HuH-7 (cell line): Measurements from ENCODE around the gene ZBP1.

ENCODE experiments used
- DNase-seq: peaks from one replicate; pipeline ENCODE4 v3.0.0; 2011; ENCODE audit warnings: low spot score

Gene ZBP1, protein sequence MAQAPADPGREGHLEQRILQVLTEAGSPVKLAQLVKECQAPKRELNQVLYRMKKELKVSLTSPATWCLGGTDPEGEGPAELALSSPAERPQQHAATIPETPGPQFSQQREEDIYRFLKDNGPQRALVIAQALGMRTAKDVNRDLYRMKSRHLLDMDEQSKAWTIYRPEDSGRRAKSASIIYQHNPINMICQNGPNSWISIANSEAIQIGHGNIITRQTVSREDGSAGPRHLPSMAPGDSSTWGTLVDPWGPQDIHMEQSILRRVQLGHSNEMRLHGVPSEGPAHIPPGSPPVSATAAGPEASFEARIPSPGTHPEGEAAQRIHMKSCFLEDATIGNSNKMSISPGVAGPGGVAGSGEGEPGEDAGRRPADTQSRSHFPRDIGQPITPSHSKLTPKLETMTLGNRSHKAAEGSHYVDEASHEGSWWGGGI

DNA sequence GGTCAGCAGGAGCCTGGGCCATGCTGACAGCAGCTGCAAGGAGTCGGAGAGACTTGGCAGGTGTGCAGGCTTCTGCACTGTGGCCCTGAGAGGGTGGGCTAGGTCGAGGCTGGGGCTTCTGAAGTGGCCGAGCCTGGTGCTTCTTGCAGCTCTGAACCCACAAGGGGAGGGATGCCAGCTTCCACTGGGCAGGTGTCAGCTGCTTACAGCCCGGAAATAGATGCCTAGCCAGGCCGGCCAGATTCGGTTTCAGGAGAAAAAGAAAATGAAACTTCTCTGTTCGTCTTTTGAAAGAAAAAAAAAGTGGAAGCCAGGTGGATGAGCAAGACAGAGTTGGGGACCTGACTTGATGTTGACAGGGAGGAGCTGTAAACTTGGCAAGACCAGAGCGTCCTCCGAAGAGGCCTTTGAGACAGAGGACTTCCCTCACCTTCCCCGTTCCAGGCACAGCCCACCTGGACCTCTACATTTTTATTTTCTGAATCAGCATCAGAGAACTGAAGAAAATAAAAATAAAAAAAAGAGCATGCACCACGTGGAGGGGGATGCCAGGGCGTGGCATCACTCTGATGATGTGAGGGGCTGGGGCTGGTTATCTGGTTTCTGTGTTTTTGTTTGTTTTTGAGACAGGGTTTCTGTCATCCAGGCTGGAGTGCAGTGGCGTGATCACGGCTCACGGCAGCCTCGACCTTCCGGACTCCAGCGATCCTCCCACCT, at the start of gene ZBP1:
TSS of gene ZBP1 (minus strand) at position 153 of the 717 bp plus-strand sequence. CDS start at position 22, 131 bp downstream.
- DNase-seq, result no peak

GRCh38 chr20:57669632-57670031, 49.4 kb upstream of the ZBP1 start:
- no peak for DNase-seq

GRCh38 chr20:57667924-57668782, 47.9 kb upstream of the ZBP1 start:
- no peak for DNase-seq

DNA sequence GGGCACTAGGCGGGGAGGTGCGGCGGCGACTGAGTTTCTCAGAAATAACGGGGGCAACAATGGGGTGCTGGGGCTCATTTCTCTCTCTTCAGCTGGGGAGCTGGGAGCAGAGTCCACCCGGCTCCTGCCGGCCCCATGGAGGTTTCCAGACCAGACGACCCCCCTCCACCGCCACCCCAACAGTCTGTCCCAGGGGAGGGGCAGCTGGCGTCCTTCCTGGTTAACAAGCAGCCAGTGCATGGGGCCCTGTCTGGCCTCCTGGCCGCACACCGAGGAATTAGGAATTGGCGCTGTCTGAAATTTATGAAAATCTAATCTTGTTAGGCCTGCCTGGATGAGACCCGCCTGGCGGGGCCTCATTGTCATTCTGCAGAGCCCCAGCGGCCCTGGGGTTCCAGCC, 47.2 kb upstream of the ZBP1 start:
- DNase-seq, result no peak

DNA sequence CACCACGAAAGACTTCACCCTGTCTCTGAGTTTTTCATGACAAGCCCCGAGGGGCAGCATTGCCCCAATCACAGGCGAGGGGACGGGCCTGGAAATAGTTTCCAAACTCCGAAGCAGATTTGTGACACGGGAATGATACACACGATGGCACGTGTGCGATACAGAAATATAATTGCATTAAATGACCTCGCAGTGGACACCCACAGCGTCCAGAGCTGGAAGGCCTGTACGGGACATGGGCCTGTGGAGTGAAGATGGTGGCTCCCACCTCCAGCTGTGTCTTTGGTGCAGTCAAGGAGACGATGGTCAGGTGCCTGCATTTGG, 46.6 kb upstream of the ZBP1 start:
- DNase-seq, result no peak

- no peak for DNase-seq
Measured at GRCh38 chr20:57666106-57666833, 46.0 kb upstream of the ZBP1 start.

- no peak for DNase-seq
Measured at GRCh38 chr20:57665589-57665971, 45.4 kb upstream of the ZBP1 start.

DNA sequence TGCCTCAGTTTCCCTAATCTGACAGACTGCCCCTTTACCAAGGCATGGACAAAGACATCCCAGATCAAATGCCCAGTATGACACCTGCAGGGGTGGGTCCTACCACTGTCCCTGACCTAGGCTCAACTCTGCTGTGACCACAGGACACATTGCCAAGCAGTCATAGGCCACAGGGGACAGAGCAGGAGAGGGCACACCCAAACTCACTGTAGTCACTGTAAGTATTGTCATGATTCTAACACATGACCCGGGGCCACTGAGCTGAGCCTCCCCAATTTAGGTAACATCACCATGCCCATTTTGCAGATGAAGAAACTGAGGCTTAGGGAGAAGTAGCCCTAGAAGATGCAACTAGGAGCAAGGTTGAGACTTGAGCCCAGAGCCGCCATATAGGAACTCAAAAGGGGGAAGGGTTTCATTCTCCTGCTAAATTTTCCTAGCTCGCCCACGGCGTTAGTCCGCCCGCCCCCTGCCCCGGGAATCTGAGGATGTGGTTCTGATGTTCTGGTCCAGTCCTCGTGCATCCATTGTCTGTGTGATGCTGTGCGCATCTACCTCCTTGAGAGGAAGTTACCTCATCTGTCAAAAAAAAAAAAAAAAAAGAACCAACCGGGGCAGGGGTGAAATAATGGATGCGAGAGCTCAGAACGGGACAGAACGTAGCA, 44.8 kb upstream of the ZBP1 start:
- no peak for DNase-seq

DNA sequence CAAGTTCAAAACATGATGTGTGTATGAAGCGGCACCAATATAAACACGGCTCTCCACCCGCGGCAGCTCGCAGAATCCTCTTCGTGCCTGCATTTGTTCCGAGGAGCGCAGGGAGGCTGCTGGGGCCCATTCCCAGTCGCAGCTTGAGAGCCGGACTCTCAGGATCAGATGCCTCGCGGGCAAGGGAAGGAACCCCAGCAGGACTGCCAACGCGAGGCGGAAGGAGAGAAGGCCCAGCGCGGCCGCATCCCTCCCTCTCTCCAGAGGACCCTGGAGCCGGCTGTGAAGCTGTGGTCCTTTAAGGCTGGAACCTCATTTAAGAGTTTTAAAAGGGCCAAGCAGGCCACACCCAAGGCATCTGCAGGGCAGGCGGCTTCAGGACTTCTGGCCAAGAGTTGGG, 44.2 kb upstream of the ZBP1 start:
- DNase-seq, result no peak

DNA sequence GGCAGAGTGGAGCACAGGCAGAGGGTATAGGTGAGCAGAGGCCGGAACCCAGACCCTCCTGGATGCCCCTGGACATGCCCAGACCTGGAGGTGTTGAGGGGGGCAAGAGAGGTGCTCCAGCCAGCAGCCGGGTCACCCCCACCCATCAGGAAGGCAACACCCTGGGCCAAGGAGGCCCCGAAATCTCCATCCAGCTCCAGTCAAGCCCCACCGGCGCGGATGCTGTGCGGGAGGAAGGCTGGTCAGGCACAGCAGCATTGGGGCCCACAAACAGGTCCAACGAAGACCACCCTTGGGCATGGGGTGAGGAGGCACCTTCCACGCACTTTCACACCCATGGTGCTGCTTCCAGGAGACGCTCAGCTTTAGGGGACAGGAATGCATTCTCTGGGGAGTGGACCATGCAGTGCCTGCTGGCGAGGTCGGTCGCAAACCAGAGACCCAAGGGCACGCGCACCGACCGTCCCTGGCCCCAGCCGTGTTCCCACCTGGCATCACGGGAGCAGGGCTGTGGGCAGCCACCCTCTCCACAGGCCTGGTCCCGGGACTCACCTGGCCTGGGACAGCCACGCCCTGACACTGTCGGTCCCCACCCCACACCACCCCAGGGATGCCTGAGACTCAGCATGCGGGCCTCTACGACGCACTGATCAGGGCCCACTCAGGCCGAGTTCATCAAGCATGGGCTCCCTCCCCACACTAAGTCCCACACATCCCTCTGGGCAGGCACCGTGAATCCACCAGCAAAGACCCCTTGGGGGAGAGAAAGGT, 43.6 kb upstream of the ZBP1 start:
- no peak for DNase-seq

GRCh38 chr20:57663241-57663640, 43.0 kb upstream of the ZBP1 start:
- no peak for DNase-seq

- DNase-seq, result no peak
Measured at GRCh38 chr20:57662456-57663240, 42.4 kb upstream of the ZBP1 start.

DNA sequence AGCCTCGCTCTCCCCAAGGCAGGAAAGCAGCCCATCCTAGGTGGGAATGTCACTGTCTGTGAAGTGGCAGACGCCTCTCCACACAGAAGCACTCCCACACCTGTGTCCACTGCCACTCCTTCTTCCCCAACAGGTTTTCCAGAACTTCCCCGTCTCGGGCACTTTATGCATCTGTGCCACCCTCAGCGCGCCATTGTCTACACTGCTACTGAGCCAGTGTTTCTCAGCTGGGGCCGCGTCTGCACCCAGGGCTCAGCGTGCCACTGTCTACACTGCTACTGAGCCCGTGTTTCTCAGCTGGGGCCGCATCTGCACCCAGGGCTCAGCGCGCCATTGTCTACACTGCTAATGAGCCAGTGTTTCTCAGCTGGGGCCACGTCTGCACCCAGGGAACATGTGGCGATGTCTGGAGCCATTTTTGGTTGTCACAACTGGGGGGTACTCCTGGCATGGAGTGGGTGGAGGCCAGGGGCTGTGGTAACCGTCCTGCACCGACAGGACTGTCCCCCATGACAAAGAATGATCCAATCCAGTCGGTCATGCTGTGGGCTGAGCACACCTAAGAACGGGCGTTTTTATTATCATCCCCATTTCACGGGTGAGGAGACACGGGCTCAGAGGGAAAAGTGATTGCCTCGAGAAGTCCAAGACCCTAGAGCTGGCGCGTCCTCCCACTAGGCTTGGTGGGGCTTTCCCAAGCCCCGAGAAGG, 41.7 kb upstream of the ZBP1 start:
- no peak for DNase-seq

GRCh38 chr20:57660922-57661745, 40.9 kb upstream of the ZBP1 start:
- no peak for DNase-seq

DNA sequence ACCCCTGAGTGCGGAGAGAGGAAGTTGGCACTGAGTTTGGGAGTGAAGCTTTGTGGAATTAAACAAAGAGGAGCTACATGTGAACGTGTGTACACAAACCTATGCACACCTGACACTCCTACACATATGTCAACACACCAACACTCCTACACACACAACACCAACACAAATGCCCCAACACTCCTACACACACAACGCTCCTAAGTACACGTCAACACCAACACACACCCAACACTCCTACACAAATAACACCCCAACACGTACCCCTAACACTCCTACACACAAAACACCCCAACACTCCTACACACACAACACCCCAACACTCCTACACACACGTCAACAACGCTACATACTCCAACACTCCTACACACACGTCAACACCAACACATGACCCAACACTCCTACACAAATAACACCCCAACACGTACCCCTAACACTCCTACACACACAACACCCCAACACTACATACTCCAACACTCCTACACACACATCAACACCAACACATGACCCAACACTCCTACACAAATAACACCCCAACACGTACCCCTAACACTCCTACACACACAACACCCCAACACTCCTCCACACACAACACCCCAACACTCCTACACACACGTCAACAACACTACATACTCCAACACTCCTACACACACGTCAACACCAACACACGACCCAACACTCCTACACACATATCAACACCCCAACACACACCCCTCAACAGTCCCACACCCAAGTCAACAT, 40.1 kb upstream of the ZBP1 start:
- no peak for DNase-seq

DNA sequence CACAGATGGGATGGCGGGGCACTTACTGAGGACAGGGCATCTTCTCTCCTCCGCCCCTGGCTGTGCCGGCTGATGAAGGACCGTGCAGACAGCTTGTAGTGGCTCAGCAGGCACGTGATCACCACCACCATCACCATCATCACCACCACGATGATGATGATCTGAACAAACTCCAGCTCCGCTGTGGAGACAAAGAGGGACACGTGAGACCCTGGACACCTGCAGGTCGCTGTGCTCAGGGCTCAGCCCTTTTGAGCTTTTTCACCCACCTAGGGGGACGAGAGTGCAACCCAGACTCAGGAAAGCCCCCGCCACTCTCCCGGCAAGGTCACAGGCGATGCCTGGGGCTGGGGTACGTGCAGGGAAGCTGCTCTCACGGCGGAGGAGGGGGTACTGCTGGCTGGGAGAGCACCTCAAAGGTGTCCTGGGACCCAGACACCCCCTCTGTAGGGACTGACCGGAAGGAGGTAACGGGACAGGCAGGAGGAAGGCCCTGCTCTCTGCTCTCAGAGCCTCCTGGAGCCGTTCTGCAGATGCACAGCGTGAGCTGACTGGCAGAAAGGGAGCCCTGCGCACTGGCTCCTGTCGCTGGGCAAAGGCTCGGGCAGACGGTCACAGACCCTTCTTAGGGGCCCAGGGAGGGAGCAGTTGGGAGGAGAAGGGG, 39.4 kb upstream of the ZBP1 start:
- no peak for DNase-seq
